Liver (tissue), 9 donors: ENCODE data around the gene WWOX. TPM values are rescaled to one million over a fixed set of nuclear protein-coding genes. Genes with fewer than 3 reads are reported as not detected.

Experiments
- DNase-seq: peaks from one replicate; pipeline ENCODE4 v3.0.0-alpha.2; 2017; ENCODE audit warnings: low spot score
- H3K27ac ChIP-seq, 2 donors: one replicate each; pipeline ENCODE4 v1.7.0; 2013; ENCODE audit warnings: inconsistent platforms in 2 of 2, low read length in 2 of 2, control low read depth in 1 of 2, low read depth in 1 of 2, mild to moderate bottlenecking in 1 of 2
- H3K27me3 ChIP-seq, 4 donors: one replicate each; pipeline versions ENCODE4 v1.6.1 to v1.7.0; 2013; ENCODE audit warnings: low read length in 3 of 4, inconsistent platforms in 1 of 4, mild to moderate bottlenecking in 1 of 4, moderate library complexity in 1 of 4; ENCODE audit not compliant: control insufficient read depth in 4 of 4, insufficient read depth in 4 of 4
- H3K36me3 ChIP-seq, 4 donors: one replicate each; pipeline versions ENCODE4 v1.6.1 to v1.7.0; 2013; ENCODE audit warnings: low read length in 3 of 4, mild to moderate bottlenecking in 3 of 4, low read depth in 1 of 4, moderate library complexity in 1 of 4; ENCODE audit not compliant: control insufficient read depth in 4 of 4, insufficient read depth in 3 of 4
- H3K4me1 ChIP-seq, 4 donors: one replicate each; pipeline versions ENCODE4 v1.6.1 to v1.7.0; 2013; ENCODE audit warnings: low read length in 3 of 4, mild to moderate bottlenecking in 3 of 4, moderate library complexity in 1 of 4; ENCODE audit not compliant: control insufficient read depth in 4 of 4, insufficient read depth in 4 of 4
- H3K4me3 ChIP-seq, 3 donors: one replicate each; pipeline versions ENCODE4 v1.6.1 to v1.7.0; 2013; ENCODE audit warnings: low read length in 3 of 3, control low read depth in 1 of 3, low read depth in 1 of 3, mild to moderate bottlenecking in 1 of 3
- H3K9ac ChIP-seq, 2 donors: one replicate each; pipeline ENCODE4 v1.7.0; 2013; ENCODE audit warnings: low read length in 2 of 2, mild to moderate bottlenecking in 2 of 2, moderate library complexity in 2 of 2, control low read depth in 1 of 2, low read depth in 1 of 2
- H3K9me3 ChIP-seq, 4 donors: one replicate each; pipeline versions ENCODE4 v1.6.1 to v1.7.0; 2013; ENCODE audit warnings: low read length in 3 of 4; ENCODE audit not compliant: control insufficient read depth in 4 of 4
- CTCF ChIP-seq: fragments of 150-350 bp; IDR thresholded peaks from 2 replicates; pipeline ENCODE4 v1.5.1; 2017; ENCODE audit warnings: improper control_type of control experiment, low read depth, low read length; ENCODE audit not compliant: missing input control
- EGR1 ChIP-seq, 2 donors: IDR thresholded peaks; 2 replicates each; pipeline ENCODE4 v1.6.1; 2016 to 2018; ENCODE audit warnings: antibody characterized with exemption in 2 of 2, low read depth in 2 of 2
- FOXA1 ChIP-seq: IDR thresholded peaks from 2 replicates; pipeline ENCODE4 v1.6.1; 2016; ENCODE audit warnings: antibody characterized with exemption
- FOXA2 ChIP-seq: IDR thresholded peaks from 2 replicates; pipeline ENCODE4 v1.6.1; 2016; ENCODE audit warnings: antibody characterized with exemption
- GABPA ChIP-seq, 2 donors: IDR thresholded peaks in 1 of 2; conservative IDR thresholded peaks in 1 of 2; 2 replicates each; pipeline ENCODE4 v1.6.1; 2016; ENCODE audit warnings: antibody characterized with exemption in 2 of 2, mild to moderate bottlenecking in 1 of 2, moderate library complexity in 1 of 2
- HNF4A ChIP-seq, 2 donors: conservative IDR thresholded peaks; 2 replicates each; pipeline ENCODE4 v1.6.1; 2016; ENCODE audit warnings: antibody characterized with exemption in 2 of 2, mild to moderate bottlenecking in 2 of 2
- HNF4G ChIP-seq: IDR thresholded peaks from 2 replicates; pipeline ENCODE4 v1.6.1; 2016; ENCODE audit warnings: antibody characterized with exemption
- JUND ChIP-seq, 2 donors: IDR thresholded peaks; 2 replicates each; pipeline ENCODE4 v1.6.1; 2016; ENCODE audit warnings: antibody characterized with exemption in 2 of 2
- MAX ChIP-seq: IDR thresholded peaks from 2 replicates; pipeline ENCODE4 v1.6.1; 2016; ENCODE audit warnings: antibody characterized with exemption
- NR2F2 ChIP-seq: IDR thresholded peaks from 2 replicates; pipeline ENCODE4 v1.6.1; 2016; ENCODE audit warnings: antibody characterized with exemption
- RAD21 ChIP-seq, 2 donors: IDR thresholded peaks; 2 replicates each; pipeline ENCODE4 v1.6.1; 2016; ENCODE audit warnings: antibody characterized with exemption in 2 of 2, mild to moderate bottlenecking in 2 of 2
- REST ChIP-seq: IDR thresholded peaks from 2 replicates; pipeline ENCODE4 v1.6.1; 2016; ENCODE audit warnings: antibody characterized with exemption, mild to moderate bottlenecking
- RXRA ChIP-seq, 2 donors: IDR thresholded peaks; 2 replicates each; pipeline ENCODE4 v1.6.1; 2017 to 2018; ENCODE audit warnings: antibody characterized with exemption in 2 of 2, mild to moderate bottlenecking in 1 of 2
- SP1 ChIP-seq: IDR thresholded peaks from 2 replicates; pipeline ENCODE4 v1.6.1; 2018; ENCODE audit warnings: antibody characterized with exemption, mild to moderate bottlenecking
- TAF1 ChIP-seq: conservative IDR thresholded peaks from 2 replicates; pipeline ENCODE4 v1.6.1; 2016; ENCODE audit warnings: antibody characterized with exemption, mild to moderate bottlenecking
- YY1 ChIP-seq: IDR thresholded peaks from 2 replicates; pipeline ENCODE4 v1.6.1; 2016; ENCODE audit warnings: antibody characterized with exemption, mild to moderate bottlenecking
- ZBTB33 ChIP-seq: IDR thresholded peaks from 2 replicates; pipeline ENCODE4 v1.6.1; 2016; ENCODE audit warnings: antibody characterized with exemption
- WGBS: extraction: QIAGEN DNeasy Blood & Tissue Kit; methylation state at CpG from one replicate; pipeline ENCODE4 v1.1.7; 2013; 5-methylcytosine and 5-hydroxymethylcytosine counted together
- polyA plus RNA-seq, 2 donors: library from polyadenylated mRNA; stranded (reverse) in 1 of 2; unstranded in 1 of 2; fragments of 200-250 nt in 1 of 2; fragments of >200 nt in 1 of 2; fragmentation: Nextera tagmentation in 1 of 2; extraction: Ambion mirVana in 1 of 2; gene quantifications; one replicate each; pipeline versions ENCODE4 v1.2.1 to v1.2.3, GENCODE V29; 2013 to 2015
- total RNA-seq, 2 donors: library from RNA; depleted of rRNA; stranded (reverse); fragments of >200 nt; gene quantifications; one replicate each; pipeline ENCODE4 v1.2.3, GENCODE V29; 2014
- donor health status: healthy.
- donor health status: healthy.
- donor health status: healthy.
- donor health status: healthy.
- donor health status: healthy.

The WWOX gene
- total and polyA plus RNA-seq, 4 donors: 9.8 to 46.0 (median 15.3) TPM

GRCh38 chr16:79132701-79133100 is 1033.2 kb downstream of the WWOX start:
- H3K9me3 ChIP-seq: no peaks in the 10 kb centered on the region
- WGBS: 85% methylated on average over 3 of the region's 3 CpGs
- no peak overlapping the region for H3K27ac ChIP-seq
- H3K4me1 ChIP-seq: no peaks in the 10 kb centered on the region
- no peak overlapping the region for H3K4me3 ChIP-seq
- DNase-seq: no peak
- no peaks in the 10 kb centered on the region for H3K36me3 ChIP-seq
- no peak overlapping the region for H3K9ac ChIP-seq
- H3K27me3 ChIP-seq: no peaks in the 10 kb centered on the region
- no peak for TF ChIP-seq NR2F2
- no peak for TF ChIP-seq SP1
- no peak for TF ChIP-seq YY1
- no peak for TF ChIP-seq JUND (IDR thresholded peaks at IDR 0.05)
- no peak for TF ChIP-seq HNF4A (conservative IDR thresholded peaks at IDR 0.05)
- no peak for TF ChIP-seq CTCF
- TF ChIP-seq RAD21 (IDR thresholded peaks at IDR 0.05): no peak
- no peak for TF ChIP-seq REST
- no peak for TF ChIP-seq EGR1 (IDR thresholded peaks at IDR 0.05; ENCODE audit: low read depth in 2 of 2)
- no peak for TF ChIP-seq FOXA1
- TF ChIP-seq FOXA2: no peak
- no peak for TF ChIP-seq GABPA (IDR thresholded peaks at IDR 0.05 in 1 of 2, conservative IDR thresholded peaks at IDR 0.05 in 1 of 2)
- TF ChIP-seq RXRA (IDR thresholded peaks at IDR 0.05): no peak
- no peak for TF ChIP-seq HNF4G
- no peak for TF ChIP-seq TAF1

- no peak for DNase-seq
- H3K9me3 ChIP-seq: no peaks in the 10 kb centered on the region
- no peaks in the 10 kb centered on the region for H3K36me3 ChIP-seq
- TF ChIP-seq RXRA (IDR thresholded peaks at IDR 0.05) (peak in 1 of 2 donors; percentile 56), RAD21 (IDR thresholded peaks at IDR 0.05) (no peak)
- H3K27me3 ChIP-seq: no peaks in the 10 kb centered on the region
- no peak overlapping the region for H3K9ac ChIP-seq
- H3K4me3 ChIP-seq: no peak overlapping the region
- no peaks in the 10 kb centered on the region for H3K4me1 ChIP-seq
- 62% methylated on average over 5 of the region's 5 CpGs for WGBS
- H3K27ac ChIP-seq: no peak overlapping the region
Observed at GRCh38 chr16:79134300-79134699, 1034.8 kb downstream of the WWOX start.

- no peak overlapping the region for H3K27ac ChIP-seq
- H3K27me3 ChIP-seq: no peaks in the 10 kb centered on the region
- H3K4me3 ChIP-seq: no peak overlapping the region
- no peak overlapping the region for H3K9ac ChIP-seq
- no peaks in the 10 kb centered on the region for H3K4me1 ChIP-seq
- H3K9me3 ChIP-seq: no peaks in the 10 kb centered on the region
- DNase-seq: no peak
- H3K36me3 ChIP-seq: no peaks in the 10 kb centered on the region
- 94% methylated on average over 7 of the region's 7 CpGs for WGBS
- TF ChIP-seq MAX (no peak), ZBTB33 (no peak), TAF1 (no peak), YY1 (no peak), HNF4A (conservative IDR thresholded peaks at IDR 0.05) (no peak), SP1 (no peak), CTCF (no peak)
Observed at GRCh38 chr16:79136955-79137354, 1037.5 kb downstream of the WWOX start.
